GM12801 (cell line): ENCODE results near the gene IL18BP.

Source experiments
- TF ChIP-seq, protein P1 (sequence below): IDR thresholded peaks from one replicate; pipeline ENCODE4 v1.5.1; 2011; ENCODE audit warnings: control low read depth; ENCODE audit not compliant: insufficient read length; ENCODE audit errors: extremely low read depth

The IL18BP gene

DNA sequence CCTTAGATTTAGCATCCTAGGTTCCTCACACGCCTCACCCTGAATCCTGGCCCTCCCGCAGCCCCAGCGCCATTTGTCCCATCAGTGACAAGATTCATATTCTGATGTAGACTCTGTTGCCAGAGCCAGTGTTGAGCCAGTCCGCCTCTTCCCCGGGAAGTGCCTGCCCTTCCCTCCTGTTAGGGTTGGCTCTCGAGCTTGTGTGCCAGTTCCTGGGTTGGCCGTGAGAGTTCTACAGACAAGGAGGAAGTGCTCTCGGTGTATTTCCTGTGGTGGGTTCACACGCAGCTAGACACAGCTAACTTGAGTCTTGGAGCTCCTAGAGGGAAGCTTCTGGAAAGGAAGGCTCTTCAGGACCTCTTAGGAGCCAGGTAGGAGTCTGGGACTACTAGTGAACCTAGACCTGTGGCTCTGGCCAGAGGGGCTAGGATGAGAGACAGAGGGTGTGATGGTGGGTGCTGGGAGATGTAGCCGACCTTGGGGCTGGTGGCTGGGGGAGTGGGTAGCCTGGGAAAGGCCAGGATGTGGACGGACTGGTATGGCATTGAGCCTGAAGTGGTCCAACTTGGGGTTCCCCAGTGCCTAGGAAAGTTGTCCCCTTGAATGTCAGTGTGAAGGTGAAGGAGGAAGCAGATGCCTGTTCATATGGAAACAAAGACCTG is at the start of gene IL18BP:
Gene IL18BP (plus strand): TSS at position 261 of the 662 bp plus-strand sequence. CDS start 1,076 bp downstream, outside the sequence.
- TF ChIP-seq, protein P1, sequence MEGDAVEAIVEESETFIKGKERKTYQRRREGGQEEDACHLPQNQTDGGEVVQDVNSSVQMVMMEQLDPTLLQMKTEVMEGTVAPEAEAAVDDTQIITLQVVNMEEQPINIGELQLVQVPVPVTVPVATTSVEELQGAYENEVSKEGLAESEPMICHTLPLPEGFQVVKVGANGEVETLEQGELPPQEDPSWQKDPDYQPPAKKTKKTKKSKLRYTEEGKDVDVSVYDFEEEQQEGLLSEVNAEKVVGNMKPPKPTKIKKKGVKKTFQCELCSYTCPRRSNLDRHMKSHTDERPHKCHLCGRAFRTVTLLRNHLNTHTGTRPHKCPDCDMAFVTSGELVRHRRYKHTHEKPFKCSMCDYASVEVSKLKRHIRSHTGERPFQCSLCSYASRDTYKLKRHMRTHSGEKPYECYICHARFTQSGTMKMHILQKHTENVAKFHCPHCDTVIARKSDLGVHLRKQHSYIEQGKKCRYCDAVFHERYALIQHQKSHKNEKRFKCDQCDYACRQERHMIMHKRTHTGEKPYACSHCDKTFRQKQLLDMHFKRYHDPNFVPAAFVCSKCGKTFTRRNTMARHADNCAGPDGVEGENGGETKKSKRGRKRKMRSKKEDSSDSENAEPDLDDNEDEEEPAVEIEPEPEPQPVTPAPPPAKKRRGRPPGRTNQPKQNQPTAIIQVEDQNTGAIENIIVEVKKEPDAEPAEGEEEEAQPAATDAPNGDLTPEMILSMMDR, result no peak

DNA sequence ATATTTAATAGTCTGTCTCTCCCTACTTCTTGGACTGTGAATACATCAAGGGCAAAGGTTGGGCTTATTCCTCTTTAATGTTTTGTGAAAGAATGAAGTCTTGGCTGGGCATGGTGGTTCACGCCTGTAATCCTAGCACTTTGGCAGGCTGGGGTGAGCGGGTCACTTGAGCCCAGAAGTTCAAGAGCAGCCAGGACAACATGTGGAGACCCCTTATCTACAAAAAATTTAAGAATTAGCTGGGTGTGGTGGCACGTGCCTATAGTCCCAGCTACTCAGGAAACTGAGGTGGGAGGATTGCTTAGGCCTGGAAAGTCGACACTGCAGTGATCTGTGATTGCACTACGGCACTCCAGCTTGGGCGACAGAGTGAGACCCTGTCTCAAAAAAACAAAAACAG is 49.7 kb upstream of the IL18BP start:
- TF ChIP-seq, protein P1, result no peak

DNA sequence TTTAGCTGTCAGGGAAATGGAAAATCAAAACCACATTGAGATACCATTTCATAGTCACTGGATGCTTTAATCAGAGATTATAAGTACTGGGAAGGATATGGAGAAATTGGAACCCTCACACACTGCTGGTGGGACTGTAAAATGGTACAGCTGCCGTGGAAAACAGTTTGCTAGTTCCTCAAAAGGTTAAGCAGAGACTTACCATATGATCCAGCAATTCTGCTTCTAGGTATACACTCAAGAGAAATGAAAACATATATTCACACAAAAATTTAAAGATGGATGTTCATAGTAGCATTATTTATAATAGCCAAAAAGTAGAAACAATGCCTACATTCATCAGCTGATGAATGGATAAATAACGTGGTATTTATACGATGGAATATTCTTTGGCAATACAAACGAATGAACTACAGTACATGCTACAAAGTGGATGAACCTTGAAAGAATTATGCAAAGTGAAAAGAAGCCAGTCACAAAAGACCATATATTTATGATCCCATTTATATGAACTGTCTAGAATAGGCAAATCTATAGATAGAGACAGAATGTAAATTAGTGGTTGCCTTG is 46.9 kb upstream of the IL18BP start:
- TF ChIP-seq, protein P1, result no peak

DNA sequence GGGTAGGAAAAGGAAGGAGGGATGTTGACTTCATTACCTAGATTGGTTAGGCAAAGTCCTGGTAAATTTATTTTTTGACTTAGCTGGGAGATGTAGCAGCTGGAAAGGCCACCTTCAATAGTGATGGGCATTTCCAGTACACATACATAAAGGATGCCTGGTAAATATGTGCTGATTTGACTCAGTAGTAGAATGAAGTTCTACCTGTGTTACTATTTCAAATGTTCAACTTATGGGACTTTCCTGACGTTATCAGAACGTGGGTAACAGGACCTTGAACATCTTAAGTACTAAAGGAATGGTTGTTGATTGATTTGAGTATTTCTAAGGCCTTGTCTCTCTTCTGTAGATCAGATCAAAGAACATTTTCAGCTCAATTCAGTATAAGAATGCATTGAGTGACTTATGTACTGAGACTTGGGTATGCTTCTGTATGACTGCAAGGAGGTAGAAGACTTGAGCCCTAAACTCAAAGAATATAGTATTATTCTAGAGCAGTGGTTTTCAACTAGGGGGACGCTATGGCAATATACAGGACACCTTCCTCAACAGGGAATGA is 42.7 kb upstream of the IL18BP start:
- TF ChIP-seq, protein P1, result no peak

DNA sequence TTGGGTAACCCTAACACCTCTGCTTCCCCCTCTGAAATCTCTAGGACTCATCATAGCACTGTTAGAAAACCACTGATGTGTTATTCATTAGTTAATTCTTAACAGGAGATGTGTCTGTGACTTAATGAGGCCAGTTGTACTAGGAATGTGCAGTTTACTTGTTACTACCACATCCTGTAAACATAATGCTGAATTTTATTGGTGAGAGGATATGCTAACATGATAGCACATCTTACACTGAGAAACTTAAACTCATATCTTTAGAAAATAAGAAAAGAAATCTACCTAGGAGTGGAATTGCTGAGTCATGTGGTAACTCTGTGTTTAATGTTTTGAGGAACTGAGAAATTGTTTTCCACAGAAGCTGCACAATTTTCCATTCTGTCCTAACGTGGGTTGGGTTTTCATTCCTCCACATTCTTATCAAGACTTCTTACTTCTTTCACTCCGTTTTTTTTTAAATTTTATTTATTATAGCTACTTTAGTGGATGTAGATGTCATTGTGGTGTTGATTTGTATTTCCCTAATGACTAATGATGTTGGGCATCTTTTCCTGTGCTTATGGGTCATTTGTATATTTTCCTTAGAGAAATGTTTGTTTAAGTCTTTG is 36.2 kb upstream of the IL18BP start:
- TF ChIP-seq, protein P1, result no peak

DNA sequence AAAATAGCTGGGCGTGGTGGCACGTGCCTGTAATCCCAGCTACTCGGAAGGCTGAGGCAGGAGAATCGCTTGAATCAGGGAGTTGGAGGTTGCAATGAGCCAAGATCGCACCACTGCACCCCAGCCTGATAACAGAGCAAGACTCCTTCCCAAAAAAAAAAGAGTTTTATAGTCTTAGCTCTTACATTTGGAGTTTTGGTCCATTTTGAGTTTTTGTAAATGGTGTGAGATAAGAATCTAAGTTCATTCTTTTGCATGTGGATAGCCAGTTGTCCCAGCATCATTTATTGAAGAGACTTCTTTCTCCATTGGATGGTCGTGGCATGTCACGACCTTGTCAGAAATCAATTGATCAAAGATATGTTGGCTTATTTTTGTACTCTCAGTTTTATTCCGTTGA is 35.2 kb upstream of the IL18BP start:
- TF ChIP-seq, protein P1, result no peak

DNA sequence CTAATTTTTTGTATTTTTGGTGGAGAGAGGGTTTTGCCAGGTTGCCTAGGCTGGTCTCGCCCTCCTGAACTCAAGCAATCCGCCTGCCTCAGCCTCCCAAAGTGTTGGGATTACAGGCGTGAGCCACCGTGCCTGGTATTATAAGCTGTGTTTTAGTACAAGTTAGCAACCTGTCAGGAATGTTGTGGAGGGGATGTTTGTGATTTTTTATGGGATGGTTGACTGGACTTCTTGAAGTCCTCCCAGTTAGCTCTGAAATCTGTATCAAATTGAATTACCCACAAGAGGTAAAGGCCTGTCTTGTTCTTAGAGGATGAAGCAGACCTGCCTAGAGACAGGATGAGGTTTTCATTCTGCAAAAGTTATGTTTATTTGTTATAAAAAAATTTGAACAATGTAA is 34.1 kb upstream of the IL18BP start:
- TF ChIP-seq, protein P1, result no peak
